OCI-LY3 (cell line): ENCODE data around the gene DRD4.

Experiments
- EZH2phosphoT487 ChIP-seq: fragments of 200-600 bp; shearing (Covaris generic); IDR thresholded peaks from 2 replicates; pipeline ENCODE4 v1.6.1; 2018; ENCODE audit warnings: antibody characterized with exemption, mixed run types, low read depth
- TF ChIP-seq, protein P1 (sequence below): fragments of 200-600, 300-600 bp; sonication (generic); IDR thresholded peaks from 2 replicates; pipeline ENCODE4 v1.5.1; 2014; ENCODE audit warnings: antibody characterized with exemption, low read length, low read depth

DNA sequence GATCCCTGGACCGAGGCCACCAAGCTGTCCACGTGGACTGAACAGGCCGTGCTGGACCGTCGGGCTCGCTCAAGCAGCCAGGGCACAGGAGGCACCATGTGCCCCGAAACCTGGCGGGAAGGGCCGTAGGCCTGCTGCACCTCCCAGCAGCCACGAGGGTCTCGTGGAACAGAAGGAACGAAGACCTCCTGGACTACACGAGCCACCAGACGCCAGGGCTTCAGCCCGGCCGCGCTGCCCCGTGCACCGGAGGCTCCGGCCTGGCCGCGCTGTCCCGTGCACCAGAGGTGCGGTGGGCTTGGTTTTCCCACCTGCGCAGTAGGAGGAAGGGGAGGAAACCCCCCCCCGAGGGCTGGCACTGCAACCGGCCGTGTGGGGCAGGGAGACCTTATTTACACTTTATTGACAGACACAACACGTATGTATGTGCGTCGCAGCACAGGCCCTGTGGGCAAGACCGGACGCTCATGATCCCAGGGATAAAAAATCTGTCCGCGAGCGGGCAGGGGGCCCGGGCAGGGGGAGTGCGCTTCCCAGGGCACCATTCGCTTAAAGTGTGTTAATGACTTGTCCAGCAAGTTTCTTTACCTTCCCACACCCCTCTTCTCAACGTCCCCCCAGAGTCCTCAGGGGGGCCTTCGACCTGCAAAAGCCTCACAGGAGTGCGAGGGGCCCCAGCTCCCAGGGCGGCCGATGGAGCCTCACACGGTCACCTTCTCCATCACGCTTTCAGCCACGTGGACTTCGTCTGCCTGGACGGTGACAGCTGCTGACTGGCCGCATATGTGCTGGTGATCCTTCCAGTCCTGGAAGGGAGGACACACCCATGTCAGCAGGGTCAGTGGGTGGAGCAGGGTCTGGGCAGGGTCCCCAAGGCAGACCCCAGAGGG lies 7.0 kb downstream of the DRD4 start:
- TF ChIP-seq, protein P1, sequence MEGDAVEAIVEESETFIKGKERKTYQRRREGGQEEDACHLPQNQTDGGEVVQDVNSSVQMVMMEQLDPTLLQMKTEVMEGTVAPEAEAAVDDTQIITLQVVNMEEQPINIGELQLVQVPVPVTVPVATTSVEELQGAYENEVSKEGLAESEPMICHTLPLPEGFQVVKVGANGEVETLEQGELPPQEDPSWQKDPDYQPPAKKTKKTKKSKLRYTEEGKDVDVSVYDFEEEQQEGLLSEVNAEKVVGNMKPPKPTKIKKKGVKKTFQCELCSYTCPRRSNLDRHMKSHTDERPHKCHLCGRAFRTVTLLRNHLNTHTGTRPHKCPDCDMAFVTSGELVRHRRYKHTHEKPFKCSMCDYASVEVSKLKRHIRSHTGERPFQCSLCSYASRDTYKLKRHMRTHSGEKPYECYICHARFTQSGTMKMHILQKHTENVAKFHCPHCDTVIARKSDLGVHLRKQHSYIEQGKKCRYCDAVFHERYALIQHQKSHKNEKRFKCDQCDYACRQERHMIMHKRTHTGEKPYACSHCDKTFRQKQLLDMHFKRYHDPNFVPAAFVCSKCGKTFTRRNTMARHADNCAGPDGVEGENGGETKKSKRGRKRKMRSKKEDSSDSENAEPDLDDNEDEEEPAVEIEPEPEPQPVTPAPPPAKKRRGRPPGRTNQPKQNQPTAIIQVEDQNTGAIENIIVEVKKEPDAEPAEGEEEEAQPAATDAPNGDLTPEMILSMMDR, result no peak
- no peak for TF ChIP-seq EZH2phosphoT487
